DMS 273 (cell line): ENCODE data around the gene CHMP2A.

Experiments
- DNase-seq: peaks from one replicate; lab custom pipeline; 2025; ENCODE audit not compliant: unreplicated experiment; lab: John Stamatoyannopoulos, UW

Gene CHMP2A

GRCh38 chr19:58556622-58557220, 1.8 kb upstream of the CHMP2A start:
- DNase-seq, result no peak

GRCh38 chr19:58555920-58556621, 1.2 kb upstream of the CHMP2A start:
- DNase-seq, result no peak

DNA sequence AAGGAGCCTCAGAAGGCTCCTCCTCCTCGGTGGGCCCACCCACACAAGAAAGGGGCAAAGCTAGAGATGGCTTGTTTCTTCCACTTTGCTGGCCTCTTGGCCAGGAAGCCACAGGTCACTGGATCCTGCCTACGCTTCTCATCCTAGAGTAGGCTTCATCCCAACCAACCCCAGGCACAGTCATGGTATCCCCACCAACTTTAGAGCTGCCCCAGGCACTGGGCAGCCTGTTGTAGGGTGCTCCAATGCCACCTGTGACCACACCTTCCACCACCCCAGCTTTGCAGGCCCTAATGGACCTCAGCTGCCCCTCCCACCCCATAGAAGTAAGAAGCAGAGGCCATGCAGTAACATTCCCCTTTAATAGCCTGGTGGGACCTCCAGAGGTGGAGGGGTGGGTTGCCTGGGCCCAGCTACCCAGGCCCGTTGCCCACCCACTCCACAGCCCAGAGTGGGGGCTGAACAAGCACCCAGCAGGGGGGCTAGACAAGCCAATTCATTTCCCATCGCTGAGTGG, 522 bp upstream of the CHMP2A start:
- no peak for DNase-seq

DNA sequence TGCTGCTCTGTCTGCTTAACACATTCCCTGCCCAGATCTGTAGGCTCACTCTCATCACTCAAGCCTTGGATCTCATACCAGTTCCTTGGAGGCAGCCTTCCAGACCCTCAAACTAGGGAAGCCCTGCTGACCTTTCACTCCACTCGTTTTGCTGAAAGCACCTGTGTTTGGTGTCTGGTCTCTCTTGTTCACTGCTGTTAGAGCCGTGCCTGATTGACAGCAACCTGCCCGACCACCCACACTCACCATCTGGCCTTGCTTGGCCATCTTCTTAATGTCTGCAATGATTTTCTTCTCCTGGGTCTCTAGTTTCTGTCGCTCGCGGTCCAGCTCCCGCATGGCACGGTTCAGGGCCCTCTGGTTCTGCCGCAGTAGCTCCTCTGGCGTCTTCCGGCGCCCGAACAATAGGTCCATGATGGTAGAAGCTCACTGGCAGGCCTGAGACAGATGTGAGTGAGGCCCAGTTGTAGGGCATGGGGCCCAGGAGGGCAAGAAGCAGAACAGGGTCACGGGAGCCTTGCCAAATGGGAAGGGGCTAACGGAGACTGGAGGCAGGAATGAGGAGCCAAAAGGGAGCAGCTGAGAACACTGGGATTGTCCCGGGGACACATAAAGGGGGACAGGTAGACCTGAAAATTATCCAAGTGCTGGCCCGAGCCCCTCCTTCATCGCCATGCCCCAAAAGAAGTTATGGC, 959 bp downstream of the CHMP2A start:
- DNase-seq, result no peak

- DNase-seq, result no peak
Observed at GRCh38 chr19:58552655-58553054, 2.2 kb downstream of the CHMP2A start.

GRCh38 chr19:58551577-58552471, 3.1 kb downstream of the CHMP2A start:
- no peak for DNase-seq

- no peak for DNase-seq
Observed at GRCh38 chr19:58551123-58551497, 3.8 kb downstream of the CHMP2A start.

DNA sequence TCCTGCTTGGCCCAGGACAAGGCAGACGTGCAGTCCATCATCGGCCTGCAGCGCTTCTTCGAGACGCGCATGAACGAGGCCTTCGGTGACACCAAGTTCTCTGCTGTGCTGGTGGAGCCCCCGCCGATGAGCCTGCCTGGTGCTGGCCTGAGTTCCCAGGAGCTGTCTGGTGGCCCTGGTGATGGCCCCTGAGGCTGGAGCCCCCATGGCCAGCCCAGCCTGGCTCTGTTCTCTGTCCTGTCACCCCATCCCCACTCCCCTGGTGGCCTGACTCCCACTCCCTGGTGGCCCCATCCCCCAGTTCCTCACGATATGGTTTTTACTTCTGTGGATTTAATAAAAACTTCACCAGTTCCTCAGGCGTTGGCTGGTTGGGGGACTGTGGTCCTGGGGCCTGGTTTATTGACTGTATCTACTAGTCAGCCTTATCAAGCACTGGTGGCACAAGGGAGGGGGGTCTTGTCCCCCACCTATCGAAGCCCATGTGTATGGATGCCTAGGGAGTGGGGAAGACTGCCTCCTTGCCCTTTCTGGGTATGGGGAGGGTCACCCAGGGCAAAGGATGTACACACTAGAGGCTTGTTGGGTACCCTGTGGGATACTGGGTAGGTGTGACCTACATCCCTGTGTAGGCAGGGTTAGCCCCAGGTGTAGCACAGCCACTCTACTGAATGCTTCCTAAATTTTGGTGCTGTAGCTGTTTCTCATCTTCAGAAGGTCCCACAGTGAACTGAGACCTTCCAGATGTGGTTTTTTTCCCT, 4.4 kb downstream of the CHMP2A start:
- no peak for DNase-seq

DNA sequence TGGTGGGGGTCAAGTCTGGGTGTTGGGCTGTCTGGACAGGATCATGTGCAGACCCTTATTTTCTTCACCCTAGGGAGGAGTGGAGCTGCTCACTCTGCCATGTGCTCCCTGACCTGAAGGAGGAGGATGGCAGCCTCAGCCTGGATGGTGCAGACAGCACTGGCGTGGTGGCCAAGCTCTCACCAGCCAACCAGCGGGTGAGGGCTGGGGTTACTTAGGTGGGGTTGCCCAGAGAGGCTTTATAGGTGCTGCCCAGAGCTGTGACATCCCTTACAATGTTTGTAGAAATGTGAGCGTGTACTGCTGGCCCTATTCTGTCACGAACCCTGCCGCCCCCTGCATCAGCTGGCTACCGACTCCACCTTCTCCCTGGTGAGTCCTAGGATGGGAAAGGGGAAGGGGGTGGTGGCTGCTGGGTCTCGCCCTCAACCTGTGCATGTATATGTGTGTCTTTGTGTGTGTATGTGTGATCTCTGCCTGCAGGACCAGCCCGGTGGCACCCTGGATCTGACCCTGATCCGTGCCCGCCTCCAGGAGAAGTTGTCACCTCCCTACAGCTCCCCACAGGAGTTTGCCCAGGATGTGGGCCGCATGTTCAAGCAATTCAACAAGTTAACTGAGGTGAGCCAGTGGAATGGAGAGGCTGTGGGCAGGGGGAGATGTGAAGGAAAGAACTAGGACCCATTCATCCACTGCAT, 5.1 kb downstream of the CHMP2A start:
- no peak for DNase-seq

- no peak for DNase-seq
Observed at GRCh38 chr19:58548859-58549663, 5.8 kb downstream of the CHMP2A start.

- DNase-seq, result no peak
Observed at GRCh38 chr19:58547323-58548312, 7.3 kb downstream of the CHMP2A start.

GRCh38 chr19:58546019-58546530, 8.8 kb downstream of the CHMP2A start:
- DNase-seq, result no peak

- no peak for DNase-seq
Observed at GRCh38 chr19:58545286-58546018, 9.5 kb downstream of the CHMP2A start.

GRCh38 chr19:58544591-58545285, 10.2 kb downstream of the CHMP2A start:
- DNase-seq, result no peak

- DNase-seq, result no peak
Observed at GRCh38 chr19:58543826-58544590, 10.9 kb downstream of the CHMP2A start, which contains the start of gene TRIM28. Gene TRIM28 (plus strand): TSS chr19:58544064. CDS start chr19:58544758, 694 bp downstream.
